Measurements from ENCODE around the gene C10orf71. TPM values are rescaled to one million over a fixed set of nuclear protein-coding genes. Genes with fewer than 3 reads are reported as not detected.

The C10orf71 gene
- polyA plus RNA-seq, 10 donors, result 12.0 to 40.0 (median 28.3) TPM

DNA sequence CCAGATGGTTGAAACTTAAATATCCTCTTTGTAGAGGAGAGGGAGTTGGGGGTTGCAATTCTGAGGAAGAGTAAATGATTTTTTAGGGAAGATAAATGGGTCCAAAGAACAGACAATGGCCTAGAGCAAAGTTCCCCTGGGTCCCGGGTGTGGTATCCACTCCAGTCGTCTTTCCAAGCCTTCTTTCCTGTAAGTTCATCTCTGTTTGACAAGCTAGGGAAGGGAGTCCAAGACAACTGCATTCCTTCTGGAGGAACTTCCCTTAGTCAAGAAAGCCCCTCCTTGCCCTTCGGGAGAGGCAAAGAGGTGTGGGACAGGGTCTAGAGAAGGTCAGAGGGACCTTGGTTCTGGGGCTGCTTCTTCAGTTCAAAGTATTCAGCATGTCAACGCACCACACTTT, 33.4 kb downstream of the C10orf71 start:
- no peak for DNase-seq

DNA sequence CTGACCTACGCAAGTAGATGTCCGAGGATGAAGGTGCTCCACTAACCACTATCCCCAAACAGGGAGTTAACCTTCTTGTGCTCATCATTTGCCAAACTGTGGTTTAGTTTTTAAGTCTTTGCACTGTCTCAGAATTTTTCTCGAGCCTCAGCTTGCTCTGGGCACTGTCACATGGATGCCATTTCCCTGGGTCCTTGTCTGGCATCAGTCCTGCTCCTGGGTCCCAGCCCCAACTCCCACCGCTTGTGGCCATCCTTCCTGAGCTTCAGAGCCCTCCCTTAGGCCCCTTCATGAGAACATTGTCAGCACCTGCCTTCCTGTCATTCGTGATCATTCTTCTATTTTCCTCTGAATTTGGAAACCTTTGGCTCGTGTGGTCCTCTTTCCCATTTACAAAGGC, 33.8 kb downstream of the C10orf71 start:
- DNase-seq, result no peak

DNA sequence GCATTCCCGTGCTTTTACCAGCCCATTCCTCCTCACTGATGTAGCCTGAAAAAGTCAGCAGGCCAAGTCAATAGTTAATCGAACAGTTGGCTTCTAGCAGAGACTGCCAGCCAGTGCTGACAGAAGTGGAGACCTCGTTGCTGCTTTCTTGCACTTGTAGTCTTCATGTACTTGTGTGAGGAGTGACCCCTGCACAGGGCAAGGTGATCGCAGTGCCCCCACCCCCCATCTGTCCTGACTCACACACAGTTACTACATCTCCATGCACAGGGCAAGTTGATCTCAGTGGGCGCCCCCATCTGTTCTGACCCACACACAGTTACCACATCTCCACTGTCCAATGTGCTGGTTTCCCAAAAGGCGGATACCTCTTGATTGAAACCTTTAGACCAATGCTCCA, 34.2 kb downstream of the C10orf71 start:
- DNase-seq, result no peak

DNA sequence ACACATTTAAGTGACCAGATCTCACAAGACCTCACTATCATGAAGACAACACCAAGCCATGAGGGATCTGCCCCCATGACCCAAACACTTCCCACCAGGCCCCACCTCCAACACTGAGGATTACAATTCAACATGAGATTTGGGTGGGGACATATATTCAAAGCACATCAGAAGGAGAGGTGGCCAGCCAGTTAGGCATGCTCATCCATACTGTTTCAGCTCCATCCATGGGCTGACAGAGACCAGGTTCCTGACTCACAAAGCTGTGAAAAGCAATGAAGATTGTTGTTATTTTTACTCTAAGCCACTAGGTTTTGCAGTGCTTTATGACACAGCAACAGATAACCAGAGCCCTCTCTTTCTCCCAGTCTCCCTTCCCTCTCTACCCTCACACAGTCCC, 36.0 kb downstream of the C10orf71 start:
- no peak for DNase-seq

DNA sequence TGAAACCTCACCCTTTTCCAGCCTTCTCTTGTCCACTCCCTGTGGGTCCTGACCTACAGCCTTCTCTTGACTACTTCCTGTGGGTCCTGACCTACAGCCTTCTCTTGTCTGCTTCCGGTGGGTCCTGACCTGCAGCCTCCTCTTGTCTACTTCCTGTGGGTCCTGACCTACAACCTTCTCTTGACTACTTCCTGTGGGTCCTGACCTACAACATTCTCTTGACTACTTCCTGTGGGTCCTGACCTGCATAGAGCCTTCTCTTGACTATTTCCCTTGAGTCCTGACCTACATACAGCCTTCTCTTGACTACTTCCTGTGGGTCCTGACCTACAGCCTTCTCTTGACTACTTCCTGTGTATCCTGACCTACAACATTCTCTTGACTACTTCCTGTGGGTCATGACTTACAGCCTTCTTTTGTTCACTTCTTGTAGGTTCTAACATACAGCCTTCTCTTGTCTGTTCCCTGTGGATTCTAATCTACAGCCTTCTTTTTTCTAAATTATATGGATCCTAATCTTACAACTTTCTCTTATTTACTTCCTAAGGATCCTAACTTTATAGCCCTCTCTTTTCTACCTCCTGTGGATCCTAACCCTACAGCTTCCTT, 36.5 kb downstream of the C10orf71 start:
- DNase-seq, result no peak

DNA sequence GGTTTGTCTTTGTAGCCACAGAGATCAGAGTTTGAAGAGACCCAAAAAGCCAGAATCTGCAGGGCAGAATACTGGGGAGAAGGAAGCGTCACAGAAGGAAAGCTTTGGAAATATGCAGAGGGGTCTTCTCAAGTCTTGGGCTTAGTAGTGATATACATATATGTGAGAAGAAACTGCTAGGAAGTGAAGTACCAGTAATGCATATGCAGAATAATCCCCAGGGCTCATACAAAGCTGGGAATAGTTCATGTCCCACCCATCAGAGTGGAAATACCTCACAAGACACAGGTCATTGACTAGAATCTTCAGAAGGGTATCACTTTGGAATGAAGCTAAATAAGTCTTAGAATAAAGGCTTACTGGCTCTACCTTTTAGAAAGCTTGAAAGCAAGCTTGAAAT, 39.6 kb downstream of the C10orf71 start:
- no peak for DNase-seq

DNA sequence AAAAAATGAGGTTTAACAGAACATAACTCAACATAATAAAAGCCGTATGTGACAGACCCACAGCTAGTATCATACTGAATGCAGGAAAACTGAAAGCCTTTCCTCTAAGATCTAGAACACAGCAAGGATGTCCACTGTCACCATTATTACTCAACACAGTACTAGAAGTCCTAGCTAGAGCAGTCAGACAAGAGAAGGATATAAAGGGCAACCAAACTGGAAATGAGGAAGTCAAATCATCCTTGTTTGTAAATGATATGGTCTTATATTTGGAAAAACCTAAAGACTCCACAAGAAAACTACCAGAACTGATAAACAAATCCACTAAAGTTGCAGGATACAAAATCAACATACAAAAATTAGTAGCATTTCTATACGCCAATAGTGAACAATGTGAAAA, 45.9 kb downstream of the C10orf71 start:
- no peak for DNase-seq

DNA sequence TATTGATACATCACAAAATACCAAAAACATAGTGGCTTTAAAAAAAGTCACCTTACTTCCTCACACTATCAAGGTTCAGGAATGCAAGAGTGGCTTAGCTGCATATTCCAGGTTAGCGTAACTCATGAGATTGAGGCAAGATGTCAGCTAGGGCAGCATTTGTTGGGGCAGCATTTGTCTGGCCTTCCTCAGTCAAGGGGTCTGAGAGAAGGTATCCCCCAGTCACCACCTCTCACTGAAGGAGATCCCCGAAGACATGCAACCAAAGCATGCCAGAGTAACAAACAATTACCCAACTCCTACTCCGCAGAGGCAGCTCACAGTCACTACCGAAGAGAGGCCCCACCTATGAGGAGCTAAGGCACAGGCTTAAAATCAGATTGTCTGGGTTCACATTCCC, 48.4 kb downstream of the C10orf71 start:
- no peak for DNase-seq

DNA sequence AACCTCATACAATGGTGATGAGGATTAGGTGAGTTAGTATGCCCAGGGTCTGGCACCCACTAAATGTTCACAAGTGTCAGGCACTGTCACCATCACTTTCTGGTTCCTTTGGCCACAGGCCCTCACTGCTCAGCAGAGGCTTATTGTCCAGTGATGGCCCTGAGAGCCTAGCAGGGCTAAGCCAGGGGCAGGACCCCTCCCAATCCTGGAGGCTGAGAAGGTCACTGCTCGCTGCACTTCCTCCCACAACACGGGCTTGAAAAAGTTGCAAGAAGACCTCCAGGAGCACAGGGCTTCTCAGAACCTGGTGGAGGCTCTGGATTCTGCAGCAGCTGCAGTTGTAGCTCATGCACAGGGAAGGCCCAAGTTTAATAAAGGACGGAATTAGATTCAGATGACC, 48.9 kb downstream of the C10orf71 start:
- DNase-seq, result no peak

DNA sequence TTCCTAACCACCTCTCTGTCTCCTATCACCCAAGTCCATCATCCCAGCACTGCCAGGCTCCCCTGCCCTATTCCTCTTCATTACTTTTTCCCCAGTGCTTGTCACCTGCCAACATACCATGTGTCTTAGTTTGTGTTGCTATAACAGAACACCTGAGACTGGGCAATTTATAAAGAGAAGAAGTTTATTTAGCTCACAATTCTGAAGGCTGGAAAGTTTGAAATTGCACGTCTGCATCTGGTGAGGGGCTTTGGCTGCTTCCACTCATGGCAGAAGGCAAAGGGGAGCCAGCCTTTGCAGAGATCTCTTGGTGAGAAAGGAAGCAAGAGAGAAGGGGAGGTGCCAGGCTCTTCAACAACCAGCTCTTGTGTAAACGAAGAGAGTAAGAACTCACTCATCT, 49.6 kb downstream of the C10orf71 start:
- no peak for DNase-seq

DNA sequence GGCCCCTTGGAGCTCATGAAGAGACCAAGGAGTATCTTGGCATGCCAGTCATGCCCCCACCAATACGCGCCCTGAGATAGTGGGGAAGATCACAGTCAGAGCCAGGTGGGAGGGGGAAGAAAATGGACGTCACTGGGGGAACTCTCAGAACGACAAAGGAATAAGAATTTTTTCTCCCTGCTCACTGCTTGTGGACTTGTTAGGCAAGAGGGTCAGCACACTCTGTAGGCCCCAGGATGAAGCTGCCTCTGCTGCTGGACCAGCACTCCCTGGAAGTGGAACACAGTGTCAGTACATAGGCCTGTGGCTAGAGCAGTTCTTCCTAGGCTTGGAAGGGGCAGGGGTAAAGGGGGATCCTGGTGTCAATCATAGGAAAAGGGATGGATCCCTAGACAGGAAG, 50.4 kb downstream of the C10orf71 start:
- no peak for DNase-seq

DNA sequence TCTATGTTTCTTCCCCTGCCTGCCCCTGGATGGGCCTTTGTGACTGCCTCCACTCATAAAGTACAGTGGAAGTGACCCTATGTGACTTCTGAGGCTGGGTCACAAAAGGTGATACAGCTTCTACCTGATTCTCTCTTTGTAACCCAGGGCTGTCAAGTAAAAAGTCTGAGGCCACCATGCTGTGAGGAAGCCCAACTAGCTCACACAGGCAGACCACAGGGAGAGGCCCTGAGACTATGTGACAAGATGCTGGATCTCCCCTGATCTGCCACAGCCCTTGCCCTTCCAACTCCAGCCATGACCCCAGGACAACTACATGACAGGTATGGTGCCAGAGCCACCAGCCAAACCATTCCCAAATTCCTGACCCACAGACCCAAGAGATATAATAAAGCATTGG, 51.2 kb downstream of the C10orf71 start:
- DNase-seq, result no peak

DNA sequence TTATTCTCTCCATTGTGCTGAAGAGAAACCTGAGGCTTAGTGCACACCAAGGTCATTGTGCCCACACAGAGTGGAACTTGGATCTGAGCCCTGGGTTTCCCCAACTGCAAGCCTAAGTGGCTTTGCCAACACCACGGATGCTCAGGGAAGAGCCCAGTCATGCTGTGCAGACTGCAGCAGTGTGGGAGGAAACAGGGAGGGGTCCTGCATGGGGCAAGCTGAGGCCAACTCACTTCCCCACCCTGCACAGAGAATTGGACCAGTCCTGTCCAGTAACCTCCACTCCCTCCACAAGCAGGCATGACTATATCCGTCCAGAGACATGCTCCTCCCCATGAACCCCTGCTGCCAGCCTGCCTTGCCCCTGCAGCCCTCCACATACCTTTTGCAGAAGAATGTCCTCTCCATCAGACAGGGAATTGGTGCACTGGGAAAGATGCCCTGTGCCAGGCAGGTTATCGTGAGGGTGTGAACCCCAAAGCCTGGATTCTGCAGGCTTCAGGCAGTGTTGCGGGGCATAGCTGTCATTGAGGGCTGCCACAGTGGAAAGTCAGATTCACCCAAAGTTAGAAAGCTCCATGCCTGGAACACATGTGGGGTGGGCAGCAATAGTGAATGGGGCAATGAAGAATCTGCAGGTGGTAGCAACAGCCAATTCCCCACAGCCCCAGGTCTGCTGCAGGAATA, 52.0 kb downstream of the C10orf71 start:
- no peak for DNase-seq

DNA sequence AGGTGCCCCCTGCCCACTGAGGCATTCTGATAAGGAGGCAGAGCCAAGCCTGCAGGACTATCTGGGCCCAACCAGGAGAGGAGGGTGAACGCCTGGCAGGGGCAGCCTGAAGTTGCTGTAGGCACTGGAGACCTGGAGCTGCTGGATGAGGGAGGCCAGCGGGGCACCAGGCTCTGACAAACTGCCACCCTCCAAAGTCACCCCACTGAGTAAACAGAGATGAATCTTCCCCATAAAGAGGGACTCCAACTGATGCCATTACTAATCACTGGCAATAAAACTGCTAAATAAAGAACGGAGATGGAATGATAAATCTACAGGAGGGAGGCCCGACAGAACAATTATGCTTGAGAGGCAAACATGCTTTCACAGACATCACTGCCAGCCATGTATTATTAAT, 52.7 kb downstream of the C10orf71 start:
- no peak for DNase-seq

DNA sequence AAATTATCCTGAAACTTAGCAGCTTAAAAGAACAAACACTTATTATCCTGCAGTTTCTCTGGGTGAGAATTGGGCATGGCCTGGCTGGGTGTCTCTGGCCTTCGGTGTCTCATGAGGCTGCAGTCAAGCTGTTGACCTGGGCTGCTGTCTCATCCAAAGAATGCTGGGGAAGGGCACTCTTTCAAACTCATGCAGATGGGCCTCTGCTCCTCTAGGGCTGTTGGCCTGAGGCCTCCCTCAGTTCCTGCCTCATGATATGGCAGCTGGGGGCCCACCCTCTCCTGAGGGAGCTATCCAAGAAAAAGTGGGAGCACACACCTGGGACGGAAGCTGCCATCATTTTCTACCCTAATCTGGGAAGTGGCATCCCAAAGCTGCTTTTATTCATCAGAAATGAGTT, 53.4 kb downstream of the C10orf71 start:
- no peak for DNase-seq

DNA sequence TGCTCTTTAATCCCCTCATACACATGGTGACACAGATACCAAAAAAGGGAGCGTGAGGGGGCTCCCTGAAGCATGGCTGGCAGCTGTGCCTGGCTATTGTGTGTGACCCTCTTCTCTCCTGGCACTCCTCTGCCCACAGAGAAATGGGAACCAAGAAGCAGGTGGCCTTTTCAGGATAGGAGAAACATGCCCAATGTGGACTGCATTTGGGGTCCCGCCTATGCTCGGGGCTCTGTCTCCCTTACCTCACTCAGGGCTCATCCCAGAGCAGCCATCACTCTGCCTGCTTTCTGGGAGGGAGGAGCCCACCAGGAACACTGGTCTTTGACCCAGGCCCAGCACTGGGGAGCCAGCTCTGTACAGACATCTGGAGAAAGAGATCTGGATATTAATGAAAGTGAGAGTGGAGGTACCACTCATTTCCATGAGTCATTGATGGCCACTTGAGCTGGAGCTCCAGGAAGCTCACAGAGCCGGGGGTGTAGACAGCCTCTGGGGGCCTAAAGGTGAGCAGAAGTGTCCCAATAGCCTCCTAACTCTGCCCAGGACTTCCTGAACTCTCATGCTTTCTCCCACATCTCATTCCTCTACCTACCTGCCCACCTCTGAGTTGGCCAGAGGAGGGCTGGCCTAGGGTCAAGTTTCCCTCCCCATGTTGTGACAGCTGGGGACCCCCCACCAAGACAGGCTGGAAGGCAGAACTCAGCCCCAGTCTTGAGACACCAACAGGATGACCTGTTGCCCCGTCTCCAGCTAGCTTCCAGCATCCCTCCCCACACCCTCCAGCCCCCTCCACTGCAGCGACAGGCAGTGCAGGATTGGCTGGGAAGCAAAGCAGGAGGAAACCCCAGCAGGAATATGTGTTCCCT, 54.3 kb downstream of the C10orf71 start:
- DNase-seq, result no peak

DNA sequence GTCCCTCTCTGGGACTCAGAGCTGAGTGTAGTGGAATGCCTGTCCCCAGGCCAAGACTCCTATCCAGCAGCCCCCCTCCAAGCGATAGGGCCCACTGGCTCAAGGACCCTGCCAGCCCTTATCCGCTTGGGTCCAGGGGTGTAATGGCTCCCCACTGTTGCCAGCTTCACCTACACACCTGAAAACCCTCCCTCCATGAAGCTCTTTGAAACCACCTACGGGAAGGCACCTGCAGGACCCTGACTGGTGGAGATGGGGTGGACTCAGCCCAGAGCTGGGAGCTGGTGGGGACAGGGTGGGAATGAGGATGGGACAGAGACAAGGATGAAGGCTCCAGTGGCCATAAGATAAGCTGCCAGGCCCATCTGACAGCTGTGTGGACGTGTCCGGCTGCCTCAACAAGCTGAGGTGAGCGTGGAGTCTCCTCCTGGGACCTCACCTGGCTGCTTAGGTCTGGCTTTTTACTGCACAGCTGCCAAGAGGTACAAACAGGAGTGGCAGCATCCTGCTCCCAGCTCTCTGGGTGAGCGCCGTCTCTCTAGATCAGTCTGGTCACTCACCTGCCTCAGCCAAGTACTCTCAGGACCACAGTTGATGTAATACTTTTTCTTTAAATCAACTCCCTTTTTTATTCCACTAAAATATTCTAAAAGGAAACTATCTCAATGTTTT, 55.1 kb downstream of the C10orf71 start:
- DNase-seq, result no peak

DNA sequence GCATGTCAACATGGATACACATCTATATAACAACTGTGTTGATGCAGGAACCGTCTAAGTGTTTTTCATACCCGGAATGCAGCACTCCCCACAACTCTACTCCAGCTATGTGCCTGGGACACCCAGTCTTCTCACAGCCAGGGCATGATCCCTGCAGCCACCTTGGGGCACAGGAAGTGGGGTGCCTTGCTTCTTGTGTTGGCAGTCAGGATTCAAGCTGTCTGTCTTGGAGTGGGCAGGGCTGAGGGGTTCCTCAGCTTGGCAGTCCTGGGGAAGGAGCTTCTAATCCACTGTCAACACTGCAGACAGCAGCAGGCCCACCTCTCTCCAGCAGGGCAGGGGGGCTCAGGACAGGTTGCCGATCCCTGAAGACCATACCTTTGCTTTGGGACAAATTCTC, 55.6 kb downstream of the C10orf71 start:
- DNase-seq, result no peak

DNA sequence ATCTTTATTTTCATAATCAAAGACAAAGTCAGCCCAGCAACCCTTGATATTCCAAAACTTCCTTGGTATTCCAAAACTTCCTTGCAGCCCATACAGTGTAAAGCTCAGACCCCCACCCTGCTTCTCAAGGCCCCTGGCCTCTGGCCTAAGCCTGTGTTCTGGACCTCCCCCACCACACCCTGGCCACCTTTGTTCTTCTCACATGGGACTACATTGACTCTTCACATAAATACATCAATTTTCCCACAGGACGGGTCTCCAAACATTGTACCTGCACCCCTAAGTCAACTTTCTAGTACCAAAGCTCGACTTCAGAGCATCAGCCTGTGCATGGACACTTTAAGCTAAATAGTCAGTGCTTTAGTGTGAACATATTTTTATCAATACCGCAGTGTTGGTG, 56.3 kb downstream of the C10orf71 start:
- DNase-seq, result no peak

DNA sequence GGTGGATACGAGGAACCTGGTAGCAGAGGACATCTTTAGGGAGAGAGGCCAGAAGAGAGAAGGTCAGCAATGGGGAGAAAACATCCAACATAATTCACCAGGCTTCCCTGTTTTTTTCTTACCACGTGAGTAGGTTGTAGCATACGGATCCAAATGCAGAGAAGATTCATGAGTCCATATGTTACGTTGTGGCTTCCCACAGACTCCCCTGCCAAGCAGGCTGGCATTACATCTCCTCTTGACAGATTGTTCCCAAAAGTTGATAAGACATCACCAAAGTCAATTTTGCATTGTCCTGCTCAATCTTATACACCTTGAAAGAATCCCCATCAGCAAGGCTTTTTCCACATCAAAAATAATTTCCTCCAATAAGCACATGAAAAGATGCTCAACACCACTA, 57.2 kb downstream of the C10orf71 start:
- DNase-seq, result no peak

DNA sequence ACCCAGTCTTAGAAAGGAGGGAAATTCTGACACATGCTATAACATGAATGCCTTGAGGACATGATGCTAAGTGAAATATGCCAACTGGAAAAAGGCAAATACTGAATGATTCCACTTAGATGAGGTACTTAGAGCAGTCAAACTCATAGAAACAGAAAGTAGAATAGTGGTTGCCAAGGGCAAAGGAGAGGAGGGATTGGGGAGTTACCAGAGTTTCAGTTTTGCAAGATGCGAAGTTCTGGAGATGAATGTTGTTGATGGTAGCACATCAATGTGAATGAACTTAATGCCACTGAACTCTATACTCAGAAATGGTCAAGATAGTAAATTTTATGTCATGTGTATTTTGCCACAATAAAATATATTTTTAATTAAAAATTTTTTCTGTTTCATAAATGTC, 58.0 kb downstream of the C10orf71 start:
- no peak for DNase-seq

DNA sequence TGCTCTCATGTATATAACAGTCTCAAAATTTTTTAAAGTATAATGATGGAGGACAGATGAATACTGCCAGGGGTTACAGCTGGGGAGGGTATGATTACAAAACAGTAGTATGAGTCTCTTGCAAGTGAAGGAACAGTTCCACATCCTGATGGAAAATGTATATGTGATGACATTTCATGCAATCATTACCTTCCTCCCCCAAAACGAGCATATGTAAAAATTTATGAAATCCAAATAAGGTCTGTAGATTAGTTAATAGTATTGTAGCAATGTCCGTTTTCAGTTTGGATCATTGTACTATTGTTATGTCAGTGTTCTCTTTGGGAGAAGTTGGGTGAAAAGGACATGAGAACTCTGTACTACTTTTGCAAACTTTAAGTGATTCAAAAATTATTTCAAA, 58.9 kb downstream of the C10orf71 start:
- DNase-seq, result no peak
